NCI-H1105 (cell line): ENCODE measurements around the gene PKD2L1.
"Not testable (repeated sequence)": the region's sequence is repeated elsewhere in the genome, so short reads cannot be mapped to it uniquely, and the experiment has no call there.

Experiments
- DNase-seq: peaks from one replicate; lab custom pipeline; 2025; lab: John Stamatoyannopoulos, UW

The PKD2L1 gene

GRCh38 chr10:100286051-100287033, 43.7 kb downstream of the PKD2L1 start, which contains the start of gene BLOC1S2:
TSS of gene BLOC1S2 (minus strand) at chr10:100286680. CDS start at chr10:100286659, 21 bp downstream.
- peak; percentile 53 for DNase-seq

- not testable (repeated sequence) for DNase-seq
Measured at GRCh38 chr10:100285326-100285725, 44.7 kb downstream of the PKD2L1 start.

- DNase-seq, result no peak
Measured at GRCh38 chr10:100282907-100283306, 47.1 kb downstream of the PKD2L1 start.

GRCh38 chr10:100276971-100277370, 53.1 kb downstream of the PKD2L1 start:
- DNase-seq, result not testable (repeated sequence)

- DNase-seq, result peak; percentile 39
Measured at GRCh38 chr10:100267239-100268104, 62.6 kb downstream of the PKD2L1 start, which contains the start of gene CWF19L1. TSS of gene CWF19L1 (minus strand) at chr10:100267638. CDS start at chr10:100267593, 45 bp downstream.

GRCh38 chr10:100265821-100266485, 64.1 kb downstream of the PKD2L1 start:
- no peak for DNase-seq

- no peak for DNase-seq
Measured at GRCh38 chr10:100254191-100254590, 75.8 kb downstream of the PKD2L1 start.

- no peak for DNase-seq
Measured at GRCh38 chr10:100253041-100253440, 77.0 kb downstream of the PKD2L1 start.

GRCh38 chr10:100248820-100249219, 81.2 kb downstream of the PKD2L1 start:
- no peak for DNase-seq

GRCh38 chr10:100245484-100246220, 84.4 kb downstream of the PKD2L1 start:
- DNase-seq, result no peak

- DNase-seq, result no peak
Measured at GRCh38 chr10:100239851-100240250, 90.2 kb downstream of the PKD2L1 start.

GRCh38 chr10:100238429-100238828, 91.6 kb downstream of the PKD2L1 start:
- DNase-seq, result no peak
